ENCODE data around the gene MFAP4.

DNA sequence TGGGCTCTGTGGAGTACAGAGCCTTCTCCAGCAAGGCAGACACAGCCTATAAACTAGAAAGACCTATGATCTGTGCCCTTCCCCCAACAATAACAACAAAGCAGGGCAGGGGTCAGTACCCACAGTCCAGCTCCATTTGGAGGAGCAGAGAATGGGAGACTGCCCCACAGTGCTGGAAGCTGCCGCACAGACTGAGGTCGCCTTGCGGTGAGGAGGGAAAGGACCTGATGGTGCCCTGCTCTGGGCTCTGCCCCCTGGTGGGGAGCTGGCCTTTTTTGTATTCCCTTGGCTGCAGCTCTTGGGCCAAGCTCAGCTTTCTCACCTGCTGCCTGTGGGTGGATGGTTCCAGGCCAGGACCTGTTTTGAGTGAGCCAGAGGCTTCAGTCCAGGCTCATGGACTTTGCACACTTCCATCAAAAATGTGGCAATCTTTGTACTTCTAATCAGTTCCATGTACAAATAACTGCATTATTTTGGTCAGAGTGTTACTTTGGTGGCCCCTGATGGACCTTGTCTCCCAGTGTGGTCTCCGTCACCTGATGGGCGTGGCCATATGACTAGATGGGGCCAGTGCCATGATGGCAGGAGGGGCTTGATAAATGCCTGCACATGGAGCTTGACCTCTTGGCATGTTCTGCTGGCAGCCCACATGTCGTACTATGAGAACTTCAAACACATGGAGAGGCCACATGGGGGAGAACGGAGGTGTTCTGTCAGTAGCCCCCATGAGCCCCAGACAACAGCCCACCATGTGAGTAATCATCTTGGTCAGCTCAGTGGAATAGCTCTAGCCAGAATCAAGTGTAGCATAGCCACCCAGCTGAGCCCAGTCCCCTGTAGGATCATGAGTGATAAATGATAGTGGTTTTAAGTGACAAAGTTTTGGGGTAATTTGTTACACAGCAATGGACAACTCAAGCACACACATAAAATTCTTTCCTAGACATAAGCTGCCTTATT, 48.7 kb downstream of the MFAP4 start:
- TF ChIP-seq POLR2AphosphoS5 (IDR thresholded peaks at IDR 0.05; ENCODE audit: borderline replicate concordance, low read depth, low read length) (no peak), EZH2 (IDR thresholded peaks at IDR 0.05) (no peak)
